HG03442 (cell line): Measurements from ENCODE around the gene IFNGR2.
A peak's percentile ranks its signal among the peaks of the same experiment; 100 is the strongest.
"Not testable (repeated sequence)": the region's sequence is repeated elsewhere in the genome, so short reads cannot be mapped to it uniquely, and the experiment has no call there.

Experiments
- ATAC-seq: cut with Tn5 transposase; IDR thresholded peaks from one replicate; pipeline ENCODE4 v1.9.1; 2021; ENCODE audit warnings: mild to moderate bottlenecking, moderate library complexity; ENCODE audit not compliant: unreplicated experiment

IFNGR2 gene

GRCh38 chr21:33434770-33435360 lies 31.7 kb downstream of the IFNGR2 start:
- peak; percentile 79 for ATAC-seq

- ATAC-seq, result no peak
These were observed 33.9 kb downstream of the IFNGR2 start for GRCh38 chr21:33437140-33437539.

GRCh38 chr21:33441489-33442477 lies 38.6 kb downstream of the IFNGR2 start:
- peak; percentile 75 for ATAC-seq

GRCh38 chr21:33443194-33443593 lies 40.0 kb downstream of the IFNGR2 start:
- no peak for ATAC-seq

- no peak for ATAC-seq
These were observed 41.3 kb downstream of the IFNGR2 start for GRCh38 chr21:33444499-33444898.

GRCh38 chr21:33446620-33447019 lies 43.4 kb downstream of the IFNGR2 start:
- not testable (repeated sequence) for ATAC-seq

GRCh38 chr21:33449616-33450015 lies 46.4 kb downstream of the IFNGR2 start:
- ATAC-seq, result no peak

GRCh38 chr21:33451634-33452071 lies 48.4 kb downstream of the IFNGR2 start:
- no peak for ATAC-seq

GRCh38 chr21:33452362-33452761 lies 49.1 kb downstream of the IFNGR2 start:
- ATAC-seq, result no peak

- ATAC-seq, result no peak
These were observed 52.7 kb downstream of the IFNGR2 start for GRCh38 chr21:33455686-33456446.

GRCh38 chr21:33458861-33459260 lies 55.6 kb downstream of the IFNGR2 start:
- ATAC-seq, result no peak

GRCh38 chr21:33461538-33462250 lies 58.5 kb downstream of the IFNGR2 start:
- no peak for ATAC-seq

- ATAC-seq, result not testable (repeated sequence)
These were observed 66.0 kb downstream of the IFNGR2 start for GRCh38 chr21:33469183-33469582.

- ATAC-seq, result no peak
These were observed 67.5 kb downstream of the IFNGR2 start for GRCh38 chr21:33470701-33471100.

GRCh38 chr21:33473344-33473743 lies 70.1 kb downstream of the IFNGR2 start:
- ATAC-seq, result no peak

GRCh38 chr21:33477066-33477465 lies 73.9 kb downstream of the IFNGR2 start:
- ATAC-seq, result no peak

GRCh38 chr21:33478182-33478581 lies 75.0 kb downstream of the IFNGR2 start:
- no peak for ATAC-seq

- peak; percentile 21 for ATAC-seq
These were observed 75.9 kb downstream of the IFNGR2 start for GRCh38 chr21:33478935-33479678.

- ATAC-seq, result peak; percentile 88
These were observed 76.7 kb downstream of the IFNGR2 start, which contains the start of gene TMEM50B for GRCh38 chr21:33479679-33480480. TMEM50B (minus strand) TSS chr21:33479974; CDS start chr21:33468885, 11,089 bp downstream.
